ENCODE results near the gene GIPC1. TPM values are rescaled to one million over a fixed set of nuclear protein-coding genes. Genes with fewer than 3 reads are reported as not detected.
A peak's percentile ranks its signal among the peaks of the same experiment; 100 is the strongest.

Gene GIPC1
- polyA plus RNA-seq, 2 donors, result 269 to 368 TPM

- peaks cover 8 to 42% of the 10 kb centered on the region in 2 donors for H3K36me3 ChIP-seq (ENCODE audit: control insufficient read depth in 2 of 2, insufficient read depth in 2 of 2, low read length in 1 of 2)
- peaks cover 0 to 13% of the 10 kb centered on the region in 2 donors for H3K4me1 ChIP-seq (ENCODE audit: control insufficient read depth in 2 of 2, insufficient read depth in 2 of 2, low read length in 1 of 2)
- H3K27ac ChIP-seq (ENCODE audit: low read depth in 2 of 2, low read length in 1 of 2), result no peak overlapping the region
- WGBS, 2 donors, result 63 to 67% methylated on average over 43 of the region's 43 CpGs
- H3K4me3 ChIP-seq (ENCODE audit: low read depth in 1 of 2, low read length in 2 of 2), result no peak overlapping the region
- no peaks in the 10 kb centered on the region for H3K27me3 ChIP-seq (ENCODE audit: control insufficient read depth in 1 of 2, insufficient read depth in 2 of 2, low read length in 2 of 2)
- no peaks in the 10 kb centered on the region for H3K9me3 ChIP-seq (ENCODE audit: control insufficient read depth in 2 of 2, insufficient read depth in 1 of 2, low read depth in 1 of 2, low read length in 1 of 2)
These were observed 15.8 kb downstream of the GIPC1 start for GRCh38 chr19:14479975-14480699.

GRCh38 chr19:14479309-14479974 lies 16.5 kb downstream of the GIPC1 start:
- Histone ChIP-seq H3K9me3 (ENCODE audit: control insufficient read depth in 2 of 2, insufficient read depth in 1 of 2, low read depth in 1 of 2, low read length in 1 of 2) (no peaks in the 10 kb centered on the region), H3K27me3 (ENCODE audit: control insufficient read depth in 1 of 2, insufficient read depth in 2 of 2, low read length in 2 of 2) (no peaks in the 10 kb centered on the region), H3K4me1 (ENCODE audit: control insufficient read depth in 2 of 2, insufficient read depth in 2 of 2, low read length in 1 of 2) (peaks cover 0 to 18% of the 10 kb centered on the region in 2 donors), H3K36me3 (ENCODE audit: control insufficient read depth in 2 of 2, insufficient read depth in 2 of 2, low read length in 1 of 2) (peaks cover 8 to 42% of the 10 kb centered on the region in 2 donors), H3K4me3 (ENCODE audit: low read depth in 1 of 2, low read length in 2 of 2) (no peak overlapping the region), H3K27ac (ENCODE audit: low read depth in 2 of 2, low read length in 1 of 2) (no peak overlapping the region)
- WGBS, 2 donors, result 80 to 94% methylated on average over 14 of the region's 14 CpGs

GRCh38 chr19:14478113-14478545 lies 17.8 kb downstream of the GIPC1 start:
- peaks cover 8 to 42% of the 10 kb centered on the region in 2 donors for H3K36me3 ChIP-seq (ENCODE audit: control insufficient read depth in 2 of 2, insufficient read depth in 2 of 2, low read length in 1 of 2)
- 72 to 76% methylated on average over 24 of the region's 24 CpGs for WGBS, 2 donors

GRCh38 chr19:14477418-14478112 lies 18.4 kb downstream of the GIPC1 start:
- H3K27me3 ChIP-seq (ENCODE audit: control insufficient read depth in 1 of 2, insufficient read depth in 2 of 2, low read length in 2 of 2), result peaks cover 0 to 2% of the 10 kb centered on the region in 2 donors
- H3K36me3 ChIP-seq (ENCODE audit: control insufficient read depth in 2 of 2, insufficient read depth in 2 of 2, low read length in 1 of 2), result peaks cover 8 to 39% of the 10 kb centered on the region in 2 donors
- 55 to 71% methylated on average over 10 of the region's 10 CpGs for WGBS, 2 donors
- H3K9me3 ChIP-seq (ENCODE audit: control insufficient read depth in 2 of 2, insufficient read depth in 1 of 2, low read depth in 1 of 2, low read length in 1 of 2), result no peaks in the 10 kb centered on the region
- peaks cover 0 to 30% of the 10 kb centered on the region in 2 donors for H3K4me1 ChIP-seq (ENCODE audit: control insufficient read depth in 2 of 2, insufficient read depth in 2 of 2, low read length in 1 of 2)
- no peak overlapping the region for H3K4me3 ChIP-seq (ENCODE audit: low read depth in 1 of 2, low read length in 2 of 2)
- peak overlapping the region in 1 of 2 donors; percentile 59 for H3K27ac ChIP-seq (ENCODE audit: low read depth in 2 of 2, low read length in 1 of 2)

More at GRCh38 chr19:14478113-14478545, 17.8 kb downstream of the GIPC1 start:
- no peak overlapping the region for H3K27ac ChIP-seq (ENCODE audit: low read depth in 2 of 2, low read length in 1 of 2)
- peaks cover 0 to 28% of the 10 kb centered on the region in 2 donors for H3K4me1 ChIP-seq (ENCODE audit: control insufficient read depth in 2 of 2, insufficient read depth in 2 of 2, low read length in 1 of 2)
- no peak overlapping the region for H3K4me3 ChIP-seq (ENCODE audit: low read depth in 1 of 2, low read length in 2 of 2)
- no peaks in the 10 kb centered on the region for H3K9me3 ChIP-seq (ENCODE audit: control insufficient read depth in 2 of 2, insufficient read depth in 1 of 2, low read depth in 1 of 2, low read length in 1 of 2)
- H3K27me3 ChIP-seq (ENCODE audit: control insufficient read depth in 1 of 2, insufficient read depth in 2 of 2, low read length in 2 of 2), result no peaks in the 10 kb centered on the region

GRCh38 chr19:14476673-14477401 lies 19.1 kb downstream of the GIPC1 start:
- peaks cover 0 to 32% of the 10 kb centered on the region in 2 donors for H3K4me1 ChIP-seq (ENCODE audit: control insufficient read depth in 2 of 2, insufficient read depth in 2 of 2, low read length in 1 of 2)
- WGBS, 2 donors, result 30 to 43% methylated on average over 26 of the region's 26 CpGs

GRCh38 chr19:14476327-14476672 lies 19.6 kb downstream of the GIPC1 start:
- WGBS, 2 donors, result 66 to 79% methylated on average over 7 of the region's 7 CpGs
- H3K4me1 ChIP-seq (ENCODE audit: control insufficient read depth in 2 of 2, insufficient read depth in 2 of 2, low read length in 1 of 2), result peaks cover 0 to 32% of the 10 kb centered on the region in 2 donors
- peak overlapping the region; percentile 51 to 59 for H3K27ac ChIP-seq (ENCODE audit: low read depth in 2 of 2, low read length in 1 of 2)
- H3K4me3 ChIP-seq (ENCODE audit: low read depth in 1 of 2, low read length in 2 of 2), result no peak overlapping the region
- peaks cover 0 to 2% of the 10 kb centered on the region in 2 donors for H3K27me3 ChIP-seq (ENCODE audit: control insufficient read depth in 1 of 2, insufficient read depth in 2 of 2, low read length in 2 of 2)
- H3K36me3 ChIP-seq (ENCODE audit: control insufficient read depth in 2 of 2, insufficient read depth in 2 of 2, low read length in 1 of 2), result peaks cover 8 to 30% of the 10 kb centered on the region in 2 donors
- no peaks in the 10 kb centered on the region for H3K9me3 ChIP-seq (ENCODE audit: control insufficient read depth in 2 of 2, insufficient read depth in 1 of 2, low read depth in 1 of 2, low read length in 1 of 2)

More at GRCh38 chr19:14476673-14477401, 19.1 kb downstream of the GIPC1 start:
- peaks cover 0 to 2% of the 10 kb centered on the region in 2 donors for H3K27me3 ChIP-seq (ENCODE audit: control insufficient read depth in 1 of 2, insufficient read depth in 2 of 2, low read length in 2 of 2)
- peak overlapping the region; percentile 47 to 59 for H3K27ac ChIP-seq (ENCODE audit: low read depth in 2 of 2, low read length in 1 of 2)
- H3K4me3 ChIP-seq (ENCODE audit: low read depth in 1 of 2, low read length in 2 of 2), result no peak overlapping the region
- no peaks in the 10 kb centered on the region for H3K9me3 ChIP-seq (ENCODE audit: control insufficient read depth in 2 of 2, insufficient read depth in 1 of 2, low read depth in 1 of 2, low read length in 1 of 2)
- H3K36me3 ChIP-seq (ENCODE audit: control insufficient read depth in 2 of 2, insufficient read depth in 2 of 2, low read length in 1 of 2), result peaks cover 8 to 32% of the 10 kb centered on the region in 2 donors

- peaks cover 0 to 32% of the 10 kb centered on the region in 2 donors for H3K4me1 ChIP-seq (ENCODE audit: control insufficient read depth in 2 of 2, insufficient read depth in 2 of 2, low read length in 1 of 2)
- peaks cover 0 to 2% of the 10 kb centered on the region in 2 donors for H3K27me3 ChIP-seq (ENCODE audit: control insufficient read depth in 1 of 2, insufficient read depth in 2 of 2, low read length in 2 of 2)
- H3K4me3 ChIP-seq (ENCODE audit: low read depth in 1 of 2, low read length in 2 of 2), result peak within 1 kb of the TSS in 1 of 2 donors; percentile 7
- no peaks in the 10 kb centered on the region for H3K9me3 ChIP-seq (ENCODE audit: control insufficient read depth in 2 of 2, insufficient read depth in 1 of 2, low read depth in 1 of 2, low read length in 1 of 2)
- WGBS, 2 donors, result 6 to 9% methylated on average over 33 of the region's 33 CpGs
- peak within 1 kb of the TSS; percentile 51 to 59 for H3K27ac ChIP-seq (ENCODE audit: low read depth in 2 of 2, low read length in 1 of 2)
- H3K36me3 ChIP-seq (ENCODE audit: control insufficient read depth in 2 of 2, insufficient read depth in 2 of 2, low read length in 1 of 2), result peaks cover 8 to 27% of the 10 kb centered on the region in 2 donors
These were observed 20.5 kb downstream of the GIPC1 start, which contains the start of gene PTGER1 for GRCh38 chr19:14475251-14476073. TSS of gene PTGER1 (minus strand) at chr19:14475354. CDS start at chr19:14474320, 1,034 bp downstream.

- 40 to 45% methylated on average over 12 of the region's 12 CpGs for WGBS, 2 donors
- Histone ChIP-seq H3K4me1 (ENCODE audit: control insufficient read depth in 2 of 2, insufficient read depth in 2 of 2, low read length in 1 of 2) (peaks cover 0 to 32% of the 10 kb centered on the region in 2 donors), H3K27me3 (ENCODE audit: control insufficient read depth in 1 of 2, insufficient read depth in 2 of 2, low read length in 2 of 2) (peaks cover 0 to 2% of the 10 kb centered on the region in 2 donors), H3K4me3 (ENCODE audit: low read depth in 1 of 2, low read length in 2 of 2) (peak overlapping the region in 1 of 2 donors; percentile 7), H3K36me3 (ENCODE audit: control insufficient read depth in 2 of 2, insufficient read depth in 2 of 2, low read length in 1 of 2) (peaks cover 8 to 21% of the 10 kb centered on the region in 2 donors), H3K27ac (ENCODE audit: low read depth in 2 of 2, low read length in 1 of 2) (peak overlapping the region in 1 of 2 donors; percentile 24), H3K9me3 (ENCODE audit: control insufficient read depth in 2 of 2, insufficient read depth in 1 of 2, low read depth in 1 of 2, low read length in 1 of 2) (no peaks in the 10 kb centered on the region)
These were observed 21.1 kb downstream of the GIPC1 start for GRCh38 chr19:14474827-14475226.

Measured in esophagus (tissue), 2 donors.